ENCODE results near the gene YEATS4. TPM values are rescaled to one million over a fixed set of nuclear protein-coding genes. Genes with fewer than 3 reads are reported as not detected.

YEATS4 gene
- total and polyA plus RNA-seq, 9 donors = 5.7 to 26.0 (median 12.5) TPM

DNA sequence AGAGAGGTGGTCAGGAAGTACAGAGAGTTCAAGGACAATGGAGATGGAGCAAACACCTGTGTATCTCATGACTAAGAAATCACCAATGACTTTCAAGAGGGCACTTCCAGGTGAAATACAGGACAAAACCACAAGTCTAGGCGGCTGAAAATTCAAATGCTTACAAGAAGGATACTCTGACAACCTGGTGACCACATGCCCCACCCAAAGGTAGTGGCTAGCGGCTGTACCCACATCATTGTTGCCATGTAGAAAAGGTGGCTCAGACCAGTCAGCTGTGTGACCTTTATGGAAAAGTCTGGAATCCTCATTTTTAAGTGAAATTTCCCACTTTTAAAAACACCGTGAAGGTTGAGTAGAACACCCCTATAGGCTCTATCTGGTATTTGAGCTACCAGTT, 62.0 kb downstream of the YEATS4 start:
- Histone ChIP-seq H3K27me3 (no peaks in the 10 kb centered on the region), H3K9me3 (no peaks in the 10 kb centered on the region), H3K27ac (no peak overlapping the region), H3K4me1 (ENCODE audit: insufficient read depth) (no peaks in the 10 kb centered on the region), H3K36me3 (no peaks in the 10 kb centered on the region), H3K4me3 (no peak overlapping the region)
- intact Hi-C loops (cut with DNase I) = loop anchor here in 1 of 4 donors (5.0 kb wide), 1 partner anchor 1464 kb away; no protein-coding TSS in a partner anchor
- WGBS, 3 donors = 95 to 99% (median 96%) methylated on average over 3 of the region's 3 CpGs
- no peak for DNase-seq
- TF ChIP-seq EP300 (IDR thresholded peaks at IDR 0.05) (no peak), POLR2A (IDR thresholded peaks at IDR 0.05) (no peak), CTCF (IDR thresholded peaks at IDR 0.05) (no peak)

DNA sequence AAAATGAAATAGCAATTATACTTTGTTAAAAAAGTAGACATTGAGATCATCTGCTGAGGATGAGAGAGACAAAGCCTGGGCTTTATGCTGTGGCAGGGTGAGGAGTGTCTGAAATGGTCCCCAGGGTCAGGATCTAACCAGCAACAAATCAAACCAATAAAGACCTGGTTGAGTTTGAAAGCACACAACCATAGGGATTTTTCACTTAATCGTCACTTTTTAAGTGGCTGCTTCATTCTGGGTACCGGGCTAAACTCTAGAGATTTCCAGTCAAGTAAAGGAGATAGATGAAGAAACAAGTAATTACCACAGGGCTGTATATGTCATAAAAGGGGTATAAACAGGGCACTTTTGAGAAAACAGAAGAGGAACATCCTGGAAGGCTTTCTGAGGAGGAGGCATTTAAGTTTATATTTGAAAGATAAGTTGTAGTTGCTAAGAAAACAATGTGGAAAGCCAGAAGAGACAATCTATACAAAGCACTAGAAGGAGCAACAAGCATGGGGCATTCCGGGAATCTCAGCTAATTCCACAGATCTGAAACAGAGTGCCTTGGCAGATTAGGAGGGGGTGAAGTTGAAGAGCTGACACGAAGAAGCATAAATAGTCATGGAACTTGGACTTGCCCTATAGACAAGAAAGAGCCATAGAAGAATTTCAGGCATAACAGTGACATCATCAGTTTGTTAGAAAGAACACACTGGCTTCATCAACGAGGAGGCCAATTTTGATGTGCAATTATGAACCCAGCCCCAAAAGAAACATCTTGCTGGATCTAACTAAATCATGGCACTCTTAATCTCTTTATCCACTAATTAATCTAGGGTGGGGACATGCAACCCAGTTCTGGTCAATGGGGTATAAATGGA, 63.7 kb downstream of the YEATS4 start:
- no peak overlapping the region for H3K4me3 ChIP-seq
- DNase-seq = no peak
- WGBS, 3 donors = 81 to 85% (median 85%) methylated on average over 5 of the region's 5 CpGs
- TF ChIP-seq EP300 (IDR thresholded peaks at IDR 0.05) (no peak), POLR2A (IDR thresholded peaks at IDR 0.05) (no peak), CTCF (IDR thresholded peaks at IDR 0.05) (no peak)
- no peaks in the 10 kb centered on the region for H3K27me3 ChIP-seq
- no peak overlapping the region for H3K27ac ChIP-seq
- H3K4me1 ChIP-seq (ENCODE audit: insufficient read depth) = no peaks in the 10 kb centered on the region
- intact Hi-C loops (cut with DNase I) = loop anchor here in 1 of 4 donors (5.0 kb wide), 1 partner anchor 1466 kb away; no protein-coding TSS in a partner anchor
- H3K36me3 ChIP-seq = no peaks in the 10 kb centered on the region
- H3K9me3 ChIP-seq = no peaks in the 10 kb centered on the region

- H3K27ac ChIP-seq = no peak overlapping the region
- DNase-seq = no peak
- WGBS, 3 donors = 89 to 96% (median 91%) methylated on average over 3 of the region's 3 CpGs
- intact Hi-C loops (cut with DNase I) = no loop called here
- H3K36me3 ChIP-seq = no peaks in the 10 kb centered on the region
- no peaks in the 10 kb centered on the region for H3K4me1 ChIP-seq (ENCODE audit: insufficient read depth)
- no peak for TF ChIP-seq CTCF (IDR thresholded peaks at IDR 0.05)
- no peak for TF ChIP-seq EP300 (IDR thresholded peaks at IDR 0.05)
- TF ChIP-seq POLR2A (IDR thresholded peaks at IDR 0.05) = no peak
- H3K4me3 ChIP-seq = no peak overlapping the region
- no peaks in the 10 kb centered on the region for H3K27me3 ChIP-seq
- no peaks in the 10 kb centered on the region for H3K9me3 ChIP-seq
Observed at GRCh38 chr12:69425417-69425816, 65.9 kb downstream of the YEATS4 start.

- WGBS, 3 donors = 82 to 88% (median 84%) methylated on average over 7 of the region's 7 CpGs
- Histone ChIP-seq H3K4me1 (ENCODE audit: insufficient read depth) (no peaks in the 10 kb centered on the region), H3K27ac (no peak overlapping the region), H3K9me3 (no peaks in the 10 kb centered on the region), H3K4me3 (no peak overlapping the region), H3K27me3 (no peaks in the 10 kb centered on the region), H3K36me3 (no peaks in the 10 kb centered on the region)
- no peak for TF ChIP-seq CTCF (IDR thresholded peaks at IDR 0.05)
- TF ChIP-seq EP300 (IDR thresholded peaks at IDR 0.05) = no peak
- TF ChIP-seq POLR2A (IDR thresholded peaks at IDR 0.05) = no peak
- intact Hi-C loops (cut with DNase I) = no loop called here
- no peak for DNase-seq
Observed at GRCh38 chr12:69428351-69429073, 69.0 kb downstream of the YEATS4 start.
